CD4-positive, alpha-beta T cell treated with Interleukin-2 at 100 ng/mL for 4 hours (primary cell): Measurements from ENCODE around the gene ITGB4.

Experiments
- DNase-seq: peaks from one replicate; pipeline ENCODE4 v3.0.0-alpha.2; 2020; ENCODE audit warnings: low spot score

The ITGB4 gene

GRCh38 chr17:75697651-75698291 is 23.5 kb upstream of the ITGB4 start:
- DNase-seq = no peak

GRCh38 chr17:75698659-75699058 is 22.6 kb upstream of the ITGB4 start:
- no peak for DNase-seq

- DNase-seq = no peak
Observed at GRCh38 chr17:75701288-75701687, 20.0 kb upstream of the ITGB4 start.

- no peak for DNase-seq
Observed at GRCh38 chr17:75703191-75703590, 18.1 kb upstream of the ITGB4 start.

GRCh38 chr17:75703591-75703990 is 17.7 kb upstream of the ITGB4 start:
- no peak for DNase-seq

- no peak for DNase-seq
Observed at GRCh38 chr17:75704963-75705875, 16.0 kb upstream of the ITGB4 start.

- no peak for DNase-seq
Observed at GRCh38 chr17:75706042-75706728, 15.1 kb upstream of the ITGB4 start.

GRCh38 chr17:75707079-75707571 is 14.1 kb upstream of the ITGB4 start:
- no peak for DNase-seq

- no peak for DNase-seq
Observed at GRCh38 chr17:75712446-75712845, 8.8 kb upstream of the ITGB4 start.

- DNase-seq = no peak
Observed at GRCh38 chr17:75719732-75720131, 1.5 kb upstream of the ITGB4 start.

GRCh38 chr17:75721463-75722011 is 278 bp downstream of the ITGB4 start:
- DNase-seq = no peak

- no peak for DNase-seq
Observed at GRCh38 chr17:75722076-75722475, 817 bp downstream of the ITGB4 start.

GRCh38 chr17:75722542-75723095 is 1.4 kb downstream of the ITGB4 start:
- DNase-seq = no peak

GRCh38 chr17:75723171-75723930 is 2.1 kb downstream of the ITGB4 start:
- no peak for DNase-seq

- DNase-seq = no peak
Observed at GRCh38 chr17:75724016-75725003, 3.1 kb downstream of the ITGB4 start.

GRCh38 chr17:75725504-75725903 is 4.2 kb downstream of the ITGB4 start:
- DNase-seq = no peak

- DNase-seq = no peak
Observed at GRCh38 chr17:75727391-75727790, 6.1 kb downstream of the ITGB4 start.

GRCh38 chr17:75729351-75729750 is 8.1 kb downstream of the ITGB4 start:
- no peak for DNase-seq

GRCh38 chr17:75730065-75730464 is 8.8 kb downstream of the ITGB4 start:
- no peak for DNase-seq

- DNase-seq = no peak
Observed at GRCh38 chr17:75731086-75731715, 9.9 kb downstream of the ITGB4 start.
